ENCODE measurements around the gene TNXB.
"Not testable (repeated sequence)": the region's sequence is repeated elsewhere in the genome, so short reads cannot be mapped to it uniquely, and the experiment has no call there.

The TNXB gene

GRCh38 chr6:32039321-32040274 lies 69.5 kb downstream of the TNXB start:
- not testable (repeated sequence) for DNase-seq (ENCODE audit: low read depth in 2 of 2)

GRCh38 chr6:32038878-32039277 lies 70.3 kb downstream of the TNXB start:
- DNase-seq (ENCODE audit: low read depth in 2 of 2) = not testable (repeated sequence)

- DNase-seq (ENCODE audit: low read depth in 2 of 2) = not testable (repeated sequence)
These were observed 71.3 kb downstream of the TNXB start, which contains the start of gene CYP21A2 for GRCh38 chr6:32037598-32038524. Gene CYP21A2 (plus strand): TSS chr6:32038415. CDS start chr6:32038423, 8 bp downstream.

- not testable (repeated sequence) for DNase-seq (ENCODE audit: low read depth in 2 of 2)
These were observed 72.0 kb downstream of the TNXB start for GRCh38 chr6:32037136-32037535.

GRCh38 chr6:32035283-32036013 lies 73.7 kb downstream of the TNXB start:
- not testable (repeated sequence) for DNase-seq (ENCODE audit: low read depth in 2 of 2)

GRCh38 chr6:32029553-32029952 lies 79.6 kb downstream of the TNXB start:
- not testable (repeated sequence) for DNase-seq (ENCODE audit: low read depth in 2 of 2)

- DNase-seq (ENCODE audit: low read depth in 2 of 2) = not testable (repeated sequence)
These were observed 80.5 kb downstream of the TNXB start for GRCh38 chr6:32028631-32029030.

- DNase-seq (ENCODE audit: low read depth in 2 of 2) = not testable (repeated sequence)
These were observed 87.0 kb downstream of the TNXB start for GRCh38 chr6:32022100-32022499.

GRCh38 chr6:32014547-32014946 lies 94.6 kb downstream of the TNXB start, which contains the start of gene C4B:
Gene C4B (plus strand): TSS chr6:32014795. CDS start chr6:32014846, 51 bp downstream.
- not testable (repeated sequence) for DNase-seq (ENCODE audit: low read depth in 2 of 2)

GRCh38 chr6:32013738-32014137 lies 95.4 kb downstream of the TNXB start:
- DNase-seq (ENCODE audit: low read depth in 2 of 2) = not testable (repeated sequence)

GRCh38 chr6:32012941-32013617 lies 96.1 kb downstream of the TNXB start:
- DNase-seq (ENCODE audit: low read depth in 2 of 2) = not testable (repeated sequence)

GRCh38 chr6:32010856-32011530 lies 98.1 kb downstream of the TNXB start:
- DNase-seq (ENCODE audit: low read depth in 2 of 2) = not testable (repeated sequence)

- not testable (repeated sequence) for DNase-seq (ENCODE audit: low read depth in 2 of 2)
These were observed 99.6 kb downstream of the TNXB start for GRCh38 chr6:32009537-32009936.

- not testable (repeated sequence) for DNase-seq (ENCODE audit: low read depth in 2 of 2)
These were observed 100.5 kb downstream of the TNXB start for GRCh38 chr6:32008616-32009015.

- DNase-seq (ENCODE audit: low read depth in 2 of 2) = not testable (repeated sequence)
These were observed 101.1 kb downstream of the TNXB start for GRCh38 chr6:32008037-32008436.

- not testable (repeated sequence) for DNase-seq (ENCODE audit: low read depth in 2 of 2)
These were observed 102.1 kb downstream of the TNXB start for GRCh38 chr6:32007086-32007485.

- not testable (repeated sequence) for DNase-seq (ENCODE audit: low read depth in 2 of 2)
These were observed 103.1 kb downstream of the TNXB start for GRCh38 chr6:32005991-32006529.

GRCh38 chr6:32005538-32005880 lies 103.6 kb downstream of the TNXB start:
- DNase-seq (ENCODE audit: low read depth in 2 of 2) = not testable (repeated sequence)

GRCh38 chr6:32004864-32005537 lies 104.1 kb downstream of the TNXB start:
- DNase-seq (ENCODE audit: low read depth in 2 of 2) = not testable (repeated sequence)

Measured in stimulated activated CD4-positive, alpha-beta T cell treated with anti-CD3 and anti-CD28 coated beads, Interleukin-4, amount 100 ng/mL, for 48 hours (primary cell).